ENCODE results near the gene PARS2.
"Not testable (repeated sequence)": the region's sequence is repeated elsewhere in the genome, so short reads cannot be mapped to it uniquely, and the experiment has no call there.

Gene PARS2

GRCh38 chr1:54781023-54781723 lies 16.9 kb upstream of the PARS2 start:
- in situ Hi-C loops (cut with HindIII; ENCODE audit: low pct_ligation_motif_present, low pct_unique_long_range_greater_than_20kb, low sequenced_read_pairs) = no loop called here
- no peak for DNase-seq

- no peak for DNase-seq
- in situ Hi-C loops (cut with HindIII; ENCODE audit: low pct_ligation_motif_present, low pct_unique_long_range_greater_than_20kb, low sequenced_read_pairs) = no loop called here
Observed at GRCh38 chr1:54777431-54777830, 13.1 kb upstream of the PARS2 start.

DNA sequence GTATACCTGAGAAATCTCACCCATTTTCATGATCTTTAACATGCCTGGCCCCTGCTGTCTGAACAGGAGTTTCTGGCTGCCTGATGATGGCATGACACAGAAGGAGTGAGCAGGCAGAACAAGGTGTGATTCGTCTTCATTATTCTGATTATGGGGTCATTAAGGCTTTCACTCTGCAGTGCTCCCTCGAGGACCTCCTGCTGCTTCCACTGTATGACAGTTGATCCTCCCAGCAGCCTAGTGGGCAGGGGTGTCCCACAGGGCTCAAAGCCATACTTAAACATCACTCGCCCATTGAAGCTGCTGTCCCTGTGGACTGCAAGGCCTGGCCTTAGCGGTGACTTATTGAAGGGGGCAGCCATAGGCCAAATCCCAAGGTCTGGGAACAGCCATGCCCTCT lies 12.7 kb upstream of the PARS2 start:
- in situ Hi-C loops (cut with HindIII; ENCODE audit: low pct_ligation_motif_present, low pct_unique_long_range_greater_than_20kb, low sequenced_read_pairs) = no loop called here
- no peak for DNase-seq

GRCh38 chr1:54775828-54776721 lies 11.8 kb upstream of the PARS2 start:
- in situ Hi-C loops (cut with HindIII; ENCODE audit: low pct_ligation_motif_present, low pct_unique_long_range_greater_than_20kb, low sequenced_read_pairs); DNase-seq: not testable (repeated sequence)

GRCh38 chr1:54774820-54775498 lies 10.6 kb upstream of the PARS2 start:
- peak; percentile 10 for DNase-seq
- in situ Hi-C loops (cut with HindIII; ENCODE audit: low pct_ligation_motif_present, low pct_unique_long_range_greater_than_20kb, low sequenced_read_pairs) = no loop called here

- DNase-seq = no peak
- in situ Hi-C loops (cut with HindIII; ENCODE audit: low pct_ligation_motif_present, low pct_unique_long_range_greater_than_20kb, low sequenced_read_pairs) = no loop called here
Observed at GRCh38 chr1:54772951-54773350, 8.6 kb upstream of the PARS2 start.

GRCh38 chr1:54768093-54768492 lies 3.8 kb upstream of the PARS2 start:
- peak; percentile 42 for DNase-seq
- in situ Hi-C loops (cut with HindIII; ENCODE audit: low pct_ligation_motif_present, low pct_unique_long_range_greater_than_20kb, low sequenced_read_pairs) = no loop called here

GRCh38 chr1:54767526-54767925 lies 3.2 kb upstream of the PARS2 start:
- in situ Hi-C loops (cut with HindIII; ENCODE audit: low pct_ligation_motif_present, low pct_unique_long_range_greater_than_20kb, low sequenced_read_pairs) = no loop called here
- DNase-seq = peak; percentile 51

DNA sequence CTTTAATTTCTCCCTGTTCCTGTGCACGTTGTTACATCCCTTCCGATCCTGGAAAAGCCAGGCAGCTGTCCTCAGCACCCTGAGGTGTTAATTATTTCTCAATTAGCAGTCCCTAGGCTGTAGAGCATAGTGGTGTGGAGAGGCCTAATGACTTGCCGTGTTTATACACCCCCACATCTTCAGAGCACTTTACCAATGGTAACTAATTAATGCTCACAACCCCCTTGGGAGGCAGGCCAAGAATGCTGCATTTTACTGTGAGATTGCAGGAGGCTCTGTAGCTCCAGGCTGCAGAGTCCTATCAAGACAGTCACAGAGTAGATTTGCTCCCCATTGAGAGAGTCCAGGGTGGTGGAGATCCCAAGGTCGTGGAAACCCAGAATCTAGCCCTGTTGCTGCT lies 2.4 kb upstream of the PARS2 start:
- in situ Hi-C loops (cut with HindIII; ENCODE audit: low pct_ligation_motif_present, low pct_unique_long_range_greater_than_20kb, low sequenced_read_pairs) = no loop called here
- DNase-seq = no peak

DNA sequence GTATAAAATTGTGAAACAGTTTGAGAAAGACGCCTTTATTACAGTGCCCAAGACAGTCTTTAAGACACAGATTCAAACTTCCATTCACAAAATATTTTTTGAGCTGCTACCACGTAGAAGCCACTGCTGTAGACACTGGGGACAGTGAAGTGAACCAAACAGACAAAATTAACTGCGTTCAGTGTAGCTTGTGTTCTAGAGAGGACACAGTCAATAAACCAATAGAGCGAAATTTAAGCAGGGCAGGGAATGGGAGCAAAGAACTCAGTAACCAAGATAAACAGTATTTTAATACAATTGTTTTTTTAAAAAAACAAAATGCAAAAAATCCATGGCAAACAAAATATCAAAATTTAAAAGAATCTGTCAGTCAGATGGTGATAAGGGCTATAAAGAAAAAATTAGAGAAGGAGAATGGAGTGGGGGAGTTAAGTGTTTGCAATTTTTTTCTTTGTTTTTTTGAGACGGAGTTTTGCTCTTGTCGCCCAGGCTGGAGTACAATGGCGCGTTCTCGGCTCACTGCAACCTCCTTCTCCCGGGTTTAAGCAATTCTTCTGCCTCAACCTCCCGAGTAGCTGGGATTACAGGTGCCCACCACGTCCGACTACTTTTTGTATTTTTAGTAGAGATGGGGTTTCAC lies 719 bp upstream of the PARS2 start:
- in situ Hi-C loops (cut with HindIII; ENCODE audit: low pct_ligation_motif_present, low pct_unique_long_range_greater_than_20kb, low sequenced_read_pairs) = no loop called here
- no peak for DNase-seq

- in situ Hi-C loops (cut with HindIII; ENCODE audit: low pct_ligation_motif_present, low pct_unique_long_range_greater_than_20kb, low sequenced_read_pairs) = no loop called here
- DNase-seq = no peak
Observed at GRCh38 chr1:54763816-54764132, 549 bp downstream of the PARS2 start.

DNA sequence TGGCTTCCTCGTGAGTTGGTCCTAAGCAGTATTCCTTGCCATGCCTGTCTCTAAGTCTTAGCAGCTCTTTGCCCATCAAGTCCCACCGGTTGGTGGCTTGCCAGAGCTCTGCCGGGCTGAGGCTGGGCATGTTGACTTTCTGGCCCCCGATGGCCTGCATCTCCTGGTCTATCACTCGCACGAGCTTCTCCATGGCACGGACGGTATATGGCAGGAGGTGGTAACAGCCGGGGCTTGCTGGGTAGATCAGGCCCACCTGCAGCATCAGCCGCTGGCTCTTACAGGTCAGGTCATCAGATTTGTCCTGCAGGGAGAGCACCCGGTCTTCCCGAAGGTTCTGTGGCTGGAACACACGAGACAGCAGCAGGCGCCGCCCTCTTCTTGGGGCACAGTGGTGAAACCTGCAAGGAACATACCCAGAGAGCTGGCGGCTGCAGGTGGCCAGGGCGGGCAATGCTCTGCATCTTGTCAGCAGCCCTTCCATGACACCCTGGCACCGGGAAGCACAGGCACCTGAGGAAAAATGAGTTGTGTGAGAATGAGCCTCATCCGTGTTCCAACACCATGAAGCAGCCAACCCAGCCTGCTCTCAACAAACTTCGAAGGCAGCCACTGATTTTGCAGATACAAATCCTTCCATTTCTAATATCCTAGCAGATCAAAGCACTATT lies 5.5 kb downstream of the PARS2 start:
- in situ Hi-C loops (cut with HindIII; ENCODE audit: low pct_ligation_motif_present, low pct_unique_long_range_greater_than_20kb, low sequenced_read_pairs) = no loop called here
- no peak for DNase-seq

GRCh38 chr1:54757833-54758232 lies 6.5 kb downstream of the PARS2 start:
- no peak for DNase-seq
- in situ Hi-C loops (cut with HindIII; ENCODE audit: low pct_ligation_motif_present, low pct_unique_long_range_greater_than_20kb, low sequenced_read_pairs) = no loop called here

DNA sequence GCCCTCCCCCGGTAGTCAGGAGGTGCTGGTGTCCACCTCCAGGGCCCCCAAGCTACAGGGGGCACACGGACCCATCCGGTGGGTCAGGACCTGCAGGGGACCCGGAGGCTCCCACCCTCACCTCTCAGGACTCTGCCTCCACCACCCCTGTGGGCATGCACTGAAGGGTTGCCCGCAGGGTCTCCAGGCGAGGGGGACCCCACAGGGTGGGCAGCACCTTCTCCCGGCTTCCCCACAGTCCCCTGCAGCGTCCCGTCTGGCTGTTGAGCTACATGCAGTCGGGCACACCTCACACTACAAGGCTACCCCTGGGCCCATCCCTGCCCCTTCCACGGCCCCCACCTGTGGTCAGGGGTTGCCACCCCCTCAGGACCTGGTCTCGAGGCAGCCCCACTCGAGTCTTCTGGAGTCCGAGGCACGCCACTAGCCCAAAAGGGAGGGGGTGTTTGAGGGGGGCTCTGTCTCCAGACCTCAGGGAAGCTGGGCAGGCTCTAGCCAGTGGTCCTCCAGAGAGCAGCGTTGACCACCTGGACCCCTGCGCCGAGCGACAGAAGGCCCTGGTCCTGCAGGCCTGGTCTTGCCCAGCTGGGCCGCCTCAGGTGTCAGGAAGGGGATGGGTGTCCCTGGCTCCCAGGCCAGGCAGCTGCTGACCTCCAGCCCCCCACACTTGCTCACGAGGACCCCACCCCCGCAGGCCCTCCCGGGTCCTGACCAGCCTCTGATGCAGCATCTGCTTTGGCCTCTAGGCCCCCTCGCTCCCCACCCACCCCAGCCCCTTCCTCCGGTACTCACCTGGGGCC lies 9.6 kb downstream of the PARS2 start:
- in situ Hi-C loops (cut with HindIII; ENCODE audit: low pct_ligation_motif_present, low pct_unique_long_range_greater_than_20kb, low sequenced_read_pairs) = no loop called here
- no peak for DNase-seq

DNA sequence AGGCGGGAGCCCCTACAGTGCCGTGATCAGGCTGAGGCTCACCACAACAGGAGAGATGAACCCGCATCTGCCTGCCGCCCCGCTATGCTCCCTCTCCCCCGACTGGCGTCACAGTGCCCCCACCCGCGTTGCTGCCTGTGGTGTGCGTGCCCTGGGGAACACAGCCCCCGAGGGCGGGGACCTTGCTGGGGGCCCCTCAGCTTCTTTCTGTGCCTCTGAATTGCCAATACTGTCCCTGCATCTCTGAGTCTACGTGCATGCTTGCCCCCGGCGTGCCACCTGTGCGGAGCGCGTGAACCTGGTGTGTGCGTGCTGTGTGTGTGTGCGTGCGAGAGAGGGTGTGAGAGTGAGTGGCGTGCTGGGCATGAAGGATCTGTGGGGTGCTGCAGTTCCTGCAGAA lies 10.3 kb downstream of the PARS2 start:
- no peak for DNase-seq
- in situ Hi-C loops (cut with HindIII; ENCODE audit: low pct_ligation_motif_present, low pct_unique_long_range_greater_than_20kb, low sequenced_read_pairs) = no loop called here

- no peak for DNase-seq
- in situ Hi-C loops (cut with HindIII; ENCODE audit: low pct_ligation_motif_present, low pct_unique_long_range_greater_than_20kb, low sequenced_read_pairs) = no loop called here
Observed at GRCh38 chr1:54751426-54751825, 12.9 kb downstream of the PARS2 start.

GRCh38 chr1:54750596-54750995 lies 13.7 kb downstream of the PARS2 start:
- DNase-seq = no peak

More at GRCh38 chr1:54750596-54750995, 13.7 kb downstream of the PARS2 start:
- in situ Hi-C loops (cut with HindIII; ENCODE audit: low pct_ligation_motif_present, low pct_unique_long_range_greater_than_20kb, low sequenced_read_pairs) = no loop called here
